Subcutaneous preadipocyte (primary cell): Measurements from ENCODE around the gene OR13C3. TPM values are rescaled to one million over a fixed set of nuclear protein-coding genes. Genes with fewer than 3 reads are reported as not detected.

ENCODE experiments used
- total RNA-seq: library from RNA; depleted of rRNA; stranded (reverse); fragments of >200 nt; gene quantifications from 2 replicates; pipeline ENCODE4 v1.2.3, GENCODE V29; 2012

The OR13C3 gene
- not detected in 2 replicates for total RNA-seq

GRCh38 chr9:104536756-104537155 lies at the start of gene OR13C3:
Gene OR13C3 (minus strand): TSS chr9:104536856. CDS start chr9:104536723, 133 bp downstream.

GRCh38 chr9:104568868-104569267 lies 32.2 kb upstream of the OR13C3 start, which contains the start of gene OR13C8:
Gene OR13C8 (plus strand): TSS chr9:104569168. CDS start chr9:104569168, 0 bp downstream.

DNA sequence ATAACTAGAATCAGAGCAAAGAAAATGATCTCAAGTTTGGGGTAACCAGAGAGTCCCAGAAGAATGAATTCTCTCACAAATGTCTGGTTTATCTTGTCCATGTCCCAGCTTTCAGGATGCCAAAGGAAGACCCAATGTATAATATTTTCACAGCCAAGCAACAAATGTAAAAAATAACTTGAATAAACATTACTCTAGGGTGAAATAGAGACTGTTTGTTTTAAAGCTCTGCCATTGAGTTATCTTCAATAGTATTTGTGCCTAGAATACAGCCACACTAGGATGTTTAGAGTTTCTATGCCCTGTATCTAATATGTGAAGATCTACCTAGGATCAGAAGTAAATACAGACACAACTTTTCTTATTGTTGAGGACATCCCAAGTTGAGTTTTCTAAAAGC lies 9.5 kb downstream of the OR13C3 start, which contains the start of gene OR13C4:
TSS of gene OR13C4 (minus strand) at position 101 of the 400 bp plus-strand sequence. CDS start at position 101, 0 bp downstream.

DNA sequence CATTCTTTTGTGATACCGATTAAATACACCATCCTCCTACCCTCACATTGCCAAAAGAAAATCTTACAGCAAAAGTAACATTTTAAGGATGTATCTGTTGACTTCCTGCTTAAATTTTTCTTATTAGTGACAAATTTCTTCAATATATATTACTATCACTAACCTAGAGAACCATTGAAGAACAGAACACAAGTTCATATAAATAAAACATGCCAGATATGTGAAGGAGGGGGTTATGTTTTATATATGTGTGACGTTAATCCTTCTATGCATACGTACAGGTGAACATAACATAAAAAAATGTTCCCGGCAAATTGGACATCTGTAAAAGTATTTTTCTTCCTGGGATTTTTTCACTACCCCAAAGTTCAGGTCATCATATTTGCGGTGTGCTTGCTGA lies 32.7 kb downstream of the OR13C3 start, which contains the start of gene OR13F1:
TSS of gene OR13F1 (plus strand) at position 301 of the 400 bp plus-strand sequence. CDS start at position 301, 0 bp downstream.

Other genes with a start within 250 kb of the OR13C3 start
- not detected in 2 replicates for gene OR13F1, start 32.6 kb downstream of the OR13C3 start, total RNA-seq
- not detected in 2 replicates for gene OR13C4, start 9.6 kb downstream of the OR13C3 start, total RNA-seq
- gene OR13C8, start 32.3 kb upstream of the OR13C3 start, total RNA-seq, result not detected in 2 replicates
- gene OR13C5, start 62.6 kb upstream of the OR13C3 start, total RNA-seq, result not detected in 2 replicates
- gene OR13C2, start 68.8 kb upstream of the OR13C3 start, total RNA-seq, result not detected in 2 replicates
- not detected in 2 replicates for gene OR13C9, start 81.3 kb upstream of the OR13C3 start, total RNA-seq
- not detected in 2 replicates for gene OR13D1, start 157.7 kb upstream of the OR13C3 start, total RNA-seq
- 18.2 and 19.1 TPM in 2 replicates for gene NIPSNAP3A, start 210.8 kb upstream of the OR13C3 start, total RNA-seq
- 0.39 and 0.73 TPM in 2 replicates for gene NIPSNAP3B, start 227.3 kb upstream of the OR13C3 start, total RNA-seq